OCI-LY7 (cell line): ENCODE data around the gene JPH3. TPM values are rescaled to one million over a fixed set of nuclear protein-coding genes. Genes with fewer than 3 reads are reported as not detected.

Source experiments
- BruUV-seq: library from RNA; stranded (reverse); fragments of 400-500 nt; replicated peaks from 2 replicates; lab custom pipeline; 2021; lab: Mats Ljungman, UMichigan
- CTCF ChIA-PET: fragments of 300-600 bp; sonication (Branson Sonifier 250); formaldehyde crosslinking; loops from one replicate; lab custom pipeline; 2022; ENCODE audit warnings: antibody characterized with exemption; ENCODE audit not compliant: unreplicated experiment; lab: Charles Lee
- POLR2A ChIA-PET: fragments of 300-600 bp; sonication (Branson Sonifier 250); formaldehyde crosslinking; loops from one replicate; lab custom pipeline; 2022; ENCODE audit warnings: antibody characterized with exemption; lab: Charles Lee
- DNase-seq: peaks from one replicate; pipeline ENCODE4 v3.0.0-alpha.2; 2015; ENCODE audit warnings: low spot score
- H2AFZ ChIP-seq: fragments of 200-600 bp; sonication (generic), shearing (Covaris generic); 2 replicates; pipeline ENCODE4 v1.6.1; 2014; ENCODE audit warnings: mild to moderate bottlenecking, antibody characterized with exemption, low read length, moderate library complexity
- H3K27ac ChIP-seq: fragments of 200-600 bp; sonication (generic); 2 replicates; pipeline ENCODE4 v1.5.1; 2014; ENCODE audit warnings: mixed run types, low read depth, mild to moderate bottlenecking, moderate library complexity, low read length, inconsistent platforms; ENCODE audit not compliant: poor library complexity, severe bottlenecking
- H3K36me3 ChIP-seq: fragments of 200-600 bp; sonication (generic); 2 replicates; pipeline ENCODE4 v1.6.1; 2014; ENCODE audit warnings: mild to moderate bottlenecking, antibody characterized with exemption, low read length, moderate library complexity, mixed read lengths; ENCODE audit not compliant: insufficient read depth
- H3K4me1 ChIP-seq: fragments of 200-600 bp; sonication (generic); 2 replicates; pipeline ENCODE4 v1.5.1; 2014; ENCODE audit warnings: mild to moderate bottlenecking, low read length; ENCODE audit not compliant: insufficient read depth, poor library complexity, severe bottlenecking
- H3K4me2 ChIP-seq: fragments of 200-600 bp; sonication (generic); 2 replicates; pipeline ENCODE4 v1.6.1; 2014; ENCODE audit warnings: mild to moderate bottlenecking, low read length
- H3K4me3 ChIP-seq: fragments of 200-600 bp; sonication (generic); 2 replicates; pipeline ENCODE4 v1.5.1; 2014; ENCODE audit warnings: mild to moderate bottlenecking, low read depth, low read length; ENCODE audit not compliant: poor library complexity, severe bottlenecking
- H3K79me2 ChIP-seq: fragments of 200-600 bp; sonication (generic); 2 replicates; pipeline ENCODE4 v1.6.1; 2016; ENCODE audit warnings: low read depth, mild to moderate bottlenecking, low read length, moderate library complexity, mixed read lengths; ENCODE audit not compliant: insufficient read depth
- H3K9me2 ChIP-seq: fragments of 200-600 bp; sonication (generic); 2 replicates; pipeline ENCODE4 v1.6.1; 2016; ENCODE audit warnings: mild to moderate bottlenecking, low read length, mixed read lengths; ENCODE audit not compliant: insufficient read depth
- H3K9me3 ChIP-seq: fragments of 200-600 bp; sonication (generic); 2 replicates; pipeline ENCODE4 v1.6.1; 2014; ENCODE audit warnings: mild to moderate bottlenecking, mixed run types, low read length, mixed read lengths
- H4K20me1 ChIP-seq: fragments of 200-600 bp; sonication (generic); 2 replicates; pipeline ENCODE4 v1.6.1; 2014; ENCODE audit warnings: mild to moderate bottlenecking, antibody characterized with exemption, low read length, moderate library complexity, mixed read lengths; ENCODE audit not compliant: insufficient read depth
- EZH2phosphoT487 ChIP-seq: fragments of 200-600 bp; sonication (generic); IDR thresholded peaks from 2 replicates; pipeline ENCODE4 v1.6.1; 2018; ENCODE audit warnings: low read depth, borderline replicate concordance, mild to moderate bottlenecking, mixed run types, antibody characterized with exemption, low read length, moderate library complexity, mixed read lengths
- intact Hi-C: fragments of 100-400 bp; cut with micrococcal nuclease; formaldehyde crosslinking; loops from one replicate; pipeline ENCODE4 v1.10.0; 2022; ENCODE audit not compliant: unreplicated experiment
- total RNA-seq, 2 experiments: library from RNA; depleted of rRNA in 1 of 2; stranded (reverse); fragments of >200 nt in 1 of 2; shearing (Covaris generic) in 1 of 2; gene quantifications; 2 replicates each; pipeline ENCODE4 v1.2.3, GENCODE V29; 2014 to 2022
- TF ChIP-seq, protein P1 (sequence below): fragments of 200-600 bp; sonication (generic); conservative IDR thresholded peaks from 2 replicates; pipeline ENCODE4 v1.5.1; 2014; ENCODE audit warnings: mild to moderate bottlenecking, antibody characterized with exemption, low read length, moderate library complexity, mixed read lengths

Gene JPH3
- total RNA-seq, 2 experiments from 2014 or later: not detected

DNA sequence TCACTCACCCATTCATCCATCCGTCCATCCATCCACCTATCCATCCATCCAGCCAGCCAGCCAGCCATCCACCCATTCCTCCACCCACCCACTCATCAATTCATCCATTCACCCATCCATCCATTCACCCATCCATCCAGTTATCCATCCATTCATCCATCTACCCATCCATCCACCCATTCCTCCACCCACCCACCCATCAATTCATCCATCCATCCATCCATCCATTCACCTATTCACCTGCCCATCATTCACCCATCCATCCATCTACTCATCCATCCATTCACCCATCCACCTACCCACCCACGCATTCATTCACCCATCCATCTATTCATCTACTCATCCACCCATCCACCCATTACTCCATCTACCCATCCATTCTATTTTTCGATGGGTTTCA lies 43.6 kb upstream of the JPH3 start:
- Histone ChIP-seq H3K4me2 (no peak overlapping the region), H3K4me3 (no peak overlapping the region), H4K20me1 (no peaks in the 10 kb centered on the region), H3K9me3 (no peaks in the 10 kb centered on the region), H3K9me2 (no peaks in the 10 kb centered on the region), H3K27ac (no peak overlapping the region), H3K79me2 (no peaks in the 10 kb centered on the region), H2AFZ (no peak overlapping the region), H3K36me3 (no peaks in the 10 kb centered on the region), H3K4me1 (no peaks in the 10 kb centered on the region)
- TF ChIP-seq EZH2phosphoT487: no peak
- TF ChIP-seq, protein P1, sequence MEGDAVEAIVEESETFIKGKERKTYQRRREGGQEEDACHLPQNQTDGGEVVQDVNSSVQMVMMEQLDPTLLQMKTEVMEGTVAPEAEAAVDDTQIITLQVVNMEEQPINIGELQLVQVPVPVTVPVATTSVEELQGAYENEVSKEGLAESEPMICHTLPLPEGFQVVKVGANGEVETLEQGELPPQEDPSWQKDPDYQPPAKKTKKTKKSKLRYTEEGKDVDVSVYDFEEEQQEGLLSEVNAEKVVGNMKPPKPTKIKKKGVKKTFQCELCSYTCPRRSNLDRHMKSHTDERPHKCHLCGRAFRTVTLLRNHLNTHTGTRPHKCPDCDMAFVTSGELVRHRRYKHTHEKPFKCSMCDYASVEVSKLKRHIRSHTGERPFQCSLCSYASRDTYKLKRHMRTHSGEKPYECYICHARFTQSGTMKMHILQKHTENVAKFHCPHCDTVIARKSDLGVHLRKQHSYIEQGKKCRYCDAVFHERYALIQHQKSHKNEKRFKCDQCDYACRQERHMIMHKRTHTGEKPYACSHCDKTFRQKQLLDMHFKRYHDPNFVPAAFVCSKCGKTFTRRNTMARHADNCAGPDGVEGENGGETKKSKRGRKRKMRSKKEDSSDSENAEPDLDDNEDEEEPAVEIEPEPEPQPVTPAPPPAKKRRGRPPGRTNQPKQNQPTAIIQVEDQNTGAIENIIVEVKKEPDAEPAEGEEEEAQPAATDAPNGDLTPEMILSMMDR: no peak
- intact Hi-C loops: loop anchor here (10.0 kb wide), 1 partner anchor 316 kb away; no protein-coding TSS in a partner anchor
- POLR2A ChIA-PET: no interaction called here
- no peak for DNase-seq
- CTCF ChIA-PET: no interaction called here
- BruUV-seq: no TSS peak

DNA sequence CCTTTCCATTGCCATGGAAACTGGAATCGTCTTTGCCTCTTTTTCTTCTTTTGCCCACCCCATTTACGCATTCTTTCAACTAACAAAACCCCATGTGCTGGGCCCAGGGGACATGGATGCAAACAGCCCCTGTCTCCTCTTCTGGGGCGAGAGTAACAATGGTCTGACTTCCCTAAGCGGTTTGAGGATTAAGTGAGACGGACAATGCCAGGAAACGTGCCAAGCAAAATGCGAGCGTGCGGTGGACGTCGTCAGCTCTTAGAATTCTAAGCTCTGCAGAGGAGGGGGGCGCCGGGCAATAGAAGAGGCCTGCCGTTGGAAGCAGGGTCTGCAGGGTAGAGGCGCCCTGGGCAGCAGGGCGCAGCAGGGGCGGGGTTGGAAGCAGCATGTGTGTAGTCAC lies 42.4 kb upstream of the JPH3 start:
- no peak overlapping the region for H3K4me3 ChIP-seq
- BruUV-seq: no TSS peak
- ChIA-PET CTCF (no interaction called here), POLR2A (no interaction called here)
- no peaks in the 10 kb centered on the region for H3K9me2 ChIP-seq
- no peaks in the 10 kb centered on the region for H4K20me1 ChIP-seq
- no peaks in the 10 kb centered on the region for H3K36me3 ChIP-seq
- no peak overlapping the region for H2AFZ ChIP-seq
- H3K9me3 ChIP-seq: no peaks in the 10 kb centered on the region
- TF ChIP-seq EZH2phosphoT487: no peak
- TF ChIP-seq, protein P1: no peak
- no peak for DNase-seq
- H3K4me1 ChIP-seq: no peaks in the 10 kb centered on the region
- no peaks in the 10 kb centered on the region for H3K79me2 ChIP-seq
- no peak overlapping the region for H3K27ac ChIP-seq
- H3K4me2 ChIP-seq: no peak overlapping the region
- intact Hi-C loops: loop anchor here (10.0 kb wide), 1 partner anchor 315 kb away; no protein-coding TSS in a partner anchor

DNA sequence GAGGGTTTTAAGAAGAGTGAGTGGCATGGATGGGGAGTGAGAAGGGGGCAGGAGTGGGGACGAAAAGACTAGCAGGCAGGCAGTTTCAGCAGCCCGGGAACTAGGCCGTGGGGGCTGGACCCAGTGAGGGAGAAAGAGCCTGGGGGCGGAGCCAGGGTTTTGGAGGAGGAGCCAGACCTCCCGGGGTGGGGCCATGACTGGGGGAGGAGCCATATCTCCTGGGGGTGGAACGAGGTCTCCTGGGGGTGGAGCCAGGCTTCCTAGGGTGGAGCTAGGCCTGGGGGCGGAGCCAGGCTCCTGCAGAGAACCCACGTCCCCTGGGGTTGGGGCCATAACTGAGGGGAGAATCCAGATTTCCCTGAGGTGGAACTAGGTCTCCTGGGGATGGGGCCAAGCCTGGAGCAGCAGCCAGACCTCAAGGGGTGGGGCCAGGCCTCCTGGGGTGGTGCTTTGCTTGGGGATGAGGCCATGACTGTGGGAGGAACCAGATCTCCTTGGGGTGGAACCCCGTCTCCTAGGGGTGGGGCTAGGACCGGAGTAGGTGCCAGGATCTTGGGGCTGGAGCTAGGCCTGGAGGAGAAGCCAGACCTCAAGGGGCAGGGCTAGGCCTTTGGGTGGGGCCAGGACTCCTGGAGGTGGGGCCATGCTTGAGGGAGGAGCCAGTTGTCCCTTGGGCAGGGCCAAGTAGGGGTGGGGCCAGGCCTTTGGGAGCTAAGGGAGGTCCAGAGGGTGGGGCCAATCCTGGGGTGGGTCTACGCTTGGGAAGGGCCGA lies 41.7 kb upstream of the JPH3 start:
- Histone ChIP-seq H2AFZ (peak overlapping the region; percentile 18; the same call in 1 of the 2 replicates), H3K36me3 (no peaks in the 10 kb centered on the region), H3K9me3 (no peaks in the 10 kb centered on the region), H3K27ac (no peak overlapping the region), H3K4me1 (no peaks in the 10 kb centered on the region), H4K20me1 (no peaks in the 10 kb centered on the region), H3K9me2 (no peaks in the 10 kb centered on the region), H3K79me2 (no peaks in the 10 kb centered on the region), H3K4me2 (no peak overlapping the region), H3K4me3 (no peak overlapping the region)
- intact Hi-C loops: no loop called here
- DNase-seq: peak; percentile 58
- BruUV-seq: no TSS peak
- TF ChIP-seq EZH2phosphoT487: no peak
- TF ChIP-seq, protein P1: no peak
- POLR2A ChIA-PET: no interaction called here
- CTCF ChIA-PET: no interaction called here
